A549 treated with GW870086 at 1 μM for 4 hours (cell line): ENCODE measurements around the gene GBF1. TPM values are rescaled to one million over a fixed set of nuclear protein-coding genes. Genes with fewer than 3 reads are reported as not detected.

Source experiments
- total RNA-seq: library from RNA; stranded (reverse); fragments of 200-300 nt; extraction: Qiagen RNA extraction; gene quantifications from 5 replicates; pipeline ENCODE4 v1.2.3, GENCODE V29; 2022; ENCODE audit warnings: low read depth

The GBF1 gene
- 21.8 to 25.4 TPM (median 23.2 TPM) in 5 replicates for total RNA-seq

DNA sequence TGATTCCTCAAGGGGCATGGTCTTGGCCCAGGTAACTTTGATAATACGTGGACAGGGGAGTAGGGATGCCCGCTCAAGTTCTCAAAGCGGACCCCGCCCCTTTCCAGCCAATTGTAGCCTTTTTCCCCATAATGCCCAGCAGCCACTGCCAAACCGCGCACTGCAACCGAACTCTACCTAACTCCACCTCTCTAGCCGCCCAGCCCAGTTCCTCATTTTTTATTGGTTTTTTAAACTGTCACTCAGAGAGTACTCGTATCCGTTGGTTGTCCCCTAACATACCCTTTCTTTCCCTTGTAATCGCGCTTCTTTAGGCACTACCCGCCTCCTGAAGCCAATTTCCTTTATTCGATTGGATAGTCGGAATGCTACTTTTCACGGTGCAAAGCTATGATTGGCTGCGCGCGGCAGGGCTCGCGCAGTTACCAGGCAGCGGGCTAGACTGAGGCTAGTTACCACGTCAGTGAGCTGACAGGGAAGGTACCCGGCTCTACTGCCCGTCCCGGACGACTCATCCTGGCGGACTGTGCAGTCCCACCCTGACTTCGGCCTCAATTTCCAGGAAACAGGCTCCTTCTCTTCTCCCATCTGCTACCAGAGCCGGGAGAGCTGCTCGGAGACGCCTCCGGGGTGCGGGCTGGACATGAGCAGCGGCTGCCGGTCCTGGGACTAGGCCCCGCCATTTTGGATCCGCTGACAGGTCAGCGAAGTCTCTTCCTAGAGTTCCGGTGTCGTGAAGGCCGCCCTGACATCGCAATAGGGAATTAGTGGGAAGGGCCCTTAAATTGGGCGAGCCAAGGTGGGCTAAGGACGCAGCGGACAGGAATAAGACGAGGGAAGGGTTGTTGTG lies at the start of gene GBF1:
Gene GBF1 (plus strand): TSS at position 451 of the 850 bp plus-strand sequence. CDS start 13,407 bp downstream, outside the sequence.

DNA sequence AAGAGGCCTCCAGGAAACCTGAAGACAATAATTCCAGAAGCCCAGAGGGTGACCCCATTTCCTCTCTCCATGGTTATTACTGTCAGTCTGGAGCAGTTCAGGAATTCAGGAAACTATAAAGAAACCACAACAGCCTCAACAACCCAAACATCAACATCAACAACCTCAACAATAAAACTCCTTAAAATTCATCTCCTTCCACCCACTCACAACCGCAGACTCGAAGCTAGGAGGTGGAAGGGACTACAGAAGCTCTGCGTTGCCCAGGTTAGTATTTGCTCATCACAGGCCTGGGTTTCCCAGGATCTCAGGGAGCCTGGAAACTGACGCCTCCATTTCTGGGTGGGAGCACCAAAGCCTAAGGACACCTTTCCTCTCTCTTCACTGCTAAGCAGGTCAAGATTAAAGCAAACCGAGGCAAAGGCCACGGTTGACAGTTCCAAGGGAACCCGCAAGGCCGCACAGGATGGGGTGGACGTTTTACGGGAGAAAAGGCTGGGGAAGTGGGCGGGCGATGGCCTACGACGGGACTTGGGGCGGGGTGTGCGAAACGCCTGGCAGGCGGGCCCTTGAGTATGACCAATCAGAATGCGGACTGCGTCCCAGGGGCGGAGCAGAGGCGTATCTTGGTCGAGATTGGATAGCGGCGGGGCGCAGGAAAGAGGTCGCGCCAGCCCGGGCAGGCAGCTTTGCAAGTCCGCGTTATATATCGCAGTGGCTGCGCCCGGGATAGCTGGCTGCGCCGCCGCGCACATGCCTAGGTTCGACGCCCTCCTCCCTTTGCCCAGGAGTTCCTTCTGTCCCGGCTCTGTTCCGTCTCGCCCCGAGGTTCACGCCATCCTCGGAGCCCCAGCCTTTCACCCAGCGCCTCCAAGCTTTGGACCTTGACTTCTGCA lies 19.4 kb upstream of the GBF1 start, which contains the start of gene ELOVL3:
Gene ELOVL3 (plus strand): TSS at position 654 of the 896 bp plus-strand sequence. CDS start 250 bp downstream, outside the sequence.

DNA sequence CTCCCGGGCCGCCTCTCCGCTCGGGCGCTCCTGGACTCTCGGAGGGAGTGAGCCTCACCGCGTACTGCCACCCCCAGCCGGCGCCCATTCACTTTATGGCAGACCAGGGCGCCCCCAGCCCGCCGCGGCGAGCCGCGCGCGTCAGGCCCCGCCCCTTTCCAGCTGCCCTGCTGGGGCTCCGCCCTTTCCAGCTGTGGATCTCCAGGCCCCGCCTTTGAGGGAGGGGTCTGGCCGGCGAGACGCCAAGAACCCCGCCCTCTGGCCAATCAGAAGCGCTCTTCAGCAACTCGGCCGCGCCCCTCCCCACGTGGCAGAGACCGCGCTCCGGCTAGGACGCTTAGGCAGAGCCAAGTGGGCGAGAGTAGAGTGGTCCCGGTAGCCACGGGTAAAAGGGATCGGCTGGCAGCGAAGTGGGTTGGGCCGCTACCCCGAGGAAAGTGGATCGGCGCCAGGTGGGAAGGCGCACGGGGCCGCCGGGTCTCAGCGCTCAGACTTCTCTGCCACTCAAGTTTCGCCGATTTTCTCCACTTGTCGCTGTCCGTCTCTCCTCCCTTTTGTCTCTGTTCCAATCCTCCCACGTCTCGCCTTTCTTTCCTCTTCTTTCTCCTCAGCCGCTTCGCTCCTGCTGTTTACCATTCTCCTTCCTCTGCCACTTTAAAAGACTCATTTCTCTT lies 3.8 kb upstream of the GBF1 start, which contains the start of gene PITX3:
Gene PITX3 (minus strand): TSS at position 69 of the 674 bp plus-strand sequence. CDS start 9,432 bp downstream, outside the sequence.

GRCh38 chr10:102395400-102396316 lies 150.3 kb downstream of the GBF1 start, which contains the start of gene NFKB2:
Gene NFKB2 (plus strand): TSS chr10:102395705. CDS start chr10:102395960, 255 bp downstream.

GRCh38 chr10:102418622-102419268 lies 173.4 kb downstream of the GBF1 start, which contains the start of gene PSD:
Gene PSD (minus strand): TSS chr10:102418785. CDS start chr10:102417038, 1,747 bp downstream.

GRCh38 chr10:102420714-102421506 lies 175.6 kb downstream of the GBF1 start, which contains the start of gene FBXL15:
Gene FBXL15 (plus strand): TSS chr10:102420836. CDS start chr10:102421130, 294 bp downstream.

Other genes with a start within 250 kb of the GBF1 start
- 10.0 to 12.2 TPM (median 11.1 TPM) in 5 replicates for gene ARMH3, start 189.4 kb upstream of the GBF1 start, total RNA-seq
- gene HPS6, start 180.2 kb upstream of the GBF1 start, total RNA-seq, result 27.0 to 37.5 TPM (median 34.4 TPM) in 5 replicates
- 28.2 to 36.5 TPM (median 35.1 TPM) in 5 replicates for gene LDB1, start 125.2 kb upstream of the GBF1 start, total RNA-seq
- 44.0 to 59.5 TPM (median 55.9 TPM) in 5 replicates for gene PPRC1, start 112.5 kb upstream of the GBF1 start, total RNA-seq
- 160 to 171 TPM (median 166 TPM) in 5 replicates for gene NOLC1, start 93.1 kb upstream of the GBF1 start, total RNA-seq
- 0.14 to 0.45 TPM (median 0.27 TPM) in 4 of 5 replicates, not detected in the other for gene ELOVL3, start 19.2 kb upstream of the GBF1 start, total RNA-seq
- 0.40 to 0.89 TPM (median 0.85 TPM) in 5 replicates for gene PITX3, start 4.0 kb upstream of the GBF1 start, total RNA-seq
- 41.1 to 61.6 TPM (median 54.5 TPM) in 5 replicates for gene NFKB2, start 150.2 kb downstream of the GBF1 start, total RNA-seq
- gene PSD, start 173.3 kb downstream of the GBF1 start, total RNA-seq, result 0.39 to 0.80 TPM (median 0.50 TPM) in 5 replicates
- 6.5 to 9.6 TPM (median 8.2 TPM) in 5 replicates for gene FBXL15, start 175.3 kb downstream of the GBF1 start, total RNA-seq
- 58.5 to 67.4 TPM (median 64.3 TPM) in 5 replicates for gene CUEDC2, start 187.0 kb downstream of the GBF1 start, total RNA-seq
- 0.13 to 0.16 TPM (median 0.14 TPM) in 3 of 5 replicates, not detected in the others for gene C10orf95, start 206.0 kb downstream of the GBF1 start, total RNA-seq